ENCODE measurements around the gene TDRD9. TPM values are rescaled to one million over a fixed set of nuclear protein-coding genes. Genes with fewer than 3 reads are reported as not detected.

TDRD9 gene
- total RNA-seq, 2 donors from 2014 or later = 1.6 to 4.6 TPM

DNA sequence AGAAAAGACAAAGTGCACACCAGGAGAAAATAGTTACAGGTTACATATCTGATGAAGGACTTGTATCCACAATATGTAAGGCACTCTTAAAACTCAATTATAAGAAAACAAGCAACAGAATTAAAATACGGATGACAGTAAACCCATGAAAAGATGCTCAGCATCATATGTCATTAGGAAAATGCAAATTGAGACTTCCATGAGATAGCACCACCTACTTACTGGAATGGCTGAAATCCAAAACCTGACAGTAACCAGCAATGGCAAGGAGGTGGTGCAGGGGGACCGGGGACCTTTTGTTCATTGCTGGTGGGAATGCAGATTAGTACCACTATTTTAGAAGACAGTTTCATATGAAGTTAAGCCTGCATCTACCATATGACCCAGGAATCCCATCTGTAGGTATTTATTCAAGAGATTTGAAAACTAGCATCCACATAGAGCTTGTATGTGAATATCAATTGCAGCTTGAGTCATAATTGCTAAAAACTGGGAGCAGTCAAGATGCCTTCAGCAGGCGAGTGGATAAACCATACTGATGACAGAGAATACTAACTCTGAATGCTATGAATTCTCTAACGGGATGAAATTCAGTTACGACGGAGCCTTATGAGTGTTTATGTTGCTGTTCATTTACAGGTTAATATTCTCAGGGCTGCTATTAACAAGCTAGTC, 113.3 kb downstream of the TDRD9 start:
- no peak overlapping the region for H3K27ac Mint-ChIP-seq
- no peaks in the 10 kb centered on the region for H3K36me3 Mint-ChIP-seq (ENCODE audit: insufficient read depth in 2 of 2)
- ATAC-seq (replicated peaks in 1 of 2) (no peak), DNase-seq (no peak)
- H3K4me3 Mint-ChIP-seq = no peak overlapping the region
- peaks cover 17% of the 10 kb centered on the region for H3K27me3 Mint-ChIP-seq (ENCODE audit: low read depth)
- no peaks in the 10 kb centered on the region for H3K9me3 Mint-ChIP-seq
- no peaks in the 10 kb centered on the region for H3K4me1 Mint-ChIP-seq (ENCODE audit: low read depth)

DNA sequence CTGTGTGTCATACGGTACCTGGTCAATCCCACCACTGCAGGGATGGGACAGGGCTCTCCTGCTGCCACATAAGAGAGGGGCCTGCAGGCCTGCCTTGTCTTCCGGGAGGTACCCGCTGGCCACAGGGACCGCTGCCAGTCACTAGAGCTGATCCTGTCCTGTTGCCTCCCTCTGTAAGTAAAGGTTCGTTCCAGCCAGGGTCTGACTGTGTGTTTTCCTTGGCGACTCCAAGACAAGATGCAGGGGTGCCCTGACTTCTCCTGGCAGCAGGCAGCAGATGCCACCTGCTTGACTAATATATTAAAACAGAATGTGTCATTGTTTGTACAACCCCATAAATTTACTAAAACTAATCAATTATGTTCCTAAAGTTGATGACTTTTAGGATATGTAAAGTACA, 115.8 kb downstream of the TDRD9 start:
- no peak overlapping the region for H3K27ac Mint-ChIP-seq
- H3K9me3 Mint-ChIP-seq = no peaks in the 10 kb centered on the region
- no peaks in the 10 kb centered on the region for H3K4me1 Mint-ChIP-seq (ENCODE audit: low read depth)
- no peak overlapping the region for H3K4me3 Mint-ChIP-seq
- H3K36me3 Mint-ChIP-seq (ENCODE audit: insufficient read depth in 2 of 2) = no peaks in the 10 kb centered on the region
- no peak for DNase-seq
- peaks cover 12% of the 10 kb centered on the region for H3K27me3 Mint-ChIP-seq (ENCODE audit: low read depth)
- ATAC-seq (replicated peaks in 1 of 2) = no peak

DNA sequence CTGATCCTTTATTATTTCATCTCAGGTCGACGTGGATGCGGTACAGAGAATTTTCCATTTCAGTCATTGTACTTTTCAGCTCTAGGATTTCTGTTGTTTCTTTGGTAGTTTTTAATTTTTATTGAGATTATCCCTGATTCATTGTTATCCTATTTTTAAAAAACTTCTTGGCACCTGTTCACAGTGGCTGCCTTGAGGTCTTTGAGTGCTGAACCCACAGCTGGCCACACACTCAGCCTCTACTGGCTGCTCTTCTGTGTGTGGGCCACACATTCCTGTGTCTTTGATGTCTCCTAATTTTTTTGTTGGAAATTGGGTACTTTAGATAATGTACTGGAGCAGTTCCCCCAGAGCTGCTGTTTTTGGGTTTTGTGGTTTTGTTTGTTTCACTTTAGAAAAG, 119.5 kb downstream of the TDRD9 start:
- Mint-ChIP-seq H3K27me3 (ENCODE audit: low read depth) (peaks cover 3% of the 10 kb centered on the region), H3K9me3 (no peaks in the 10 kb centered on the region), H3K4me3 (no peak overlapping the region), H3K4me1 (ENCODE audit: low read depth) (no peaks in the 10 kb centered on the region), H3K36me3 (ENCODE audit: insufficient read depth in 2 of 2) (no peaks in the 10 kb centered on the region), H3K27ac (no peak overlapping the region)
- DNase-seq (no peak), ATAC-seq (replicated peaks in 1 of 2) (no peak)

DNA sequence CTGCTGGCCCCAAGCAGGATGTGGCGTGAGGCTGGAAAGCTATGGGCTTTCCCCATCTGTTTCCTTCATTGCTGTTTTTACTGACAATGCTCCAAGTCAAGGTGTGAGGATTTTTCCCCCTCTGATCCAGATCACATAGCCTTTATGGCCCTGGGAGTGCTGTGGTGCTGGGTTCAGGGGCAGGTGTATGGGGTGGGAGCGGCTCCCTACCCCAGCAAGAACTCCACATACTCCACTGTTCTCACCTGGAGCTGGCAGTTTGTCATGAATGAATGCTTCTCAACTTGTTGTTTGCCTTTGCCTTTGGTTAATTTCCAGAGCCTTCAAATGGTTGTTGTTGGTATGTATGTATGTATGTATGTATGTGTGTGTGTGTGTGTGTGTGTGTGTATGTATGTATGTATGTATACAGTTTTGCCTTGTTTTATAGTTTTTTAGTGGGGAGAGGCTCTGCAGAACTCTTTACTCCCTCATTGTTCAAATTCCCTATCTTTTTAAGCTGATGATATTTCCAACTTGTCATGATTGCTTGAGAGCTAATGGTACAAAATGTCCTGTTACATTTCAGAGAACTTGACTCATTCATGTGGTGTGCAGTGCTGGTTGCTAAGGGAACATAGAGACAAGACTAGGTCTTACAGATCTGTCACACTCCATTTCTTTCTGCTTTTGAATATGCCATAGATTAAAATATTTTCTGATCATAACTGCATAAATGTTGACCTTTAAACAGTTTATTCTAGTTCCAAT, 120.7 kb downstream of the TDRD9 start:
- H3K27ac Mint-ChIP-seq = no peak overlapping the region
- no peak for DNase-seq
- peaks cover 6% of the 10 kb centered on the region for H3K27me3 Mint-ChIP-seq (ENCODE audit: low read depth)
- no peak overlapping the region for H3K4me3 Mint-ChIP-seq
- no peak for ATAC-seq (replicated peaks in 1 of 2)
- H3K9me3 Mint-ChIP-seq = no peaks in the 10 kb centered on the region
- H3K4me1 Mint-ChIP-seq (ENCODE audit: low read depth) = no peaks in the 10 kb centered on the region
- no peaks in the 10 kb centered on the region for H3K36me3 Mint-ChIP-seq (ENCODE audit: insufficient read depth in 2 of 2)

DNA sequence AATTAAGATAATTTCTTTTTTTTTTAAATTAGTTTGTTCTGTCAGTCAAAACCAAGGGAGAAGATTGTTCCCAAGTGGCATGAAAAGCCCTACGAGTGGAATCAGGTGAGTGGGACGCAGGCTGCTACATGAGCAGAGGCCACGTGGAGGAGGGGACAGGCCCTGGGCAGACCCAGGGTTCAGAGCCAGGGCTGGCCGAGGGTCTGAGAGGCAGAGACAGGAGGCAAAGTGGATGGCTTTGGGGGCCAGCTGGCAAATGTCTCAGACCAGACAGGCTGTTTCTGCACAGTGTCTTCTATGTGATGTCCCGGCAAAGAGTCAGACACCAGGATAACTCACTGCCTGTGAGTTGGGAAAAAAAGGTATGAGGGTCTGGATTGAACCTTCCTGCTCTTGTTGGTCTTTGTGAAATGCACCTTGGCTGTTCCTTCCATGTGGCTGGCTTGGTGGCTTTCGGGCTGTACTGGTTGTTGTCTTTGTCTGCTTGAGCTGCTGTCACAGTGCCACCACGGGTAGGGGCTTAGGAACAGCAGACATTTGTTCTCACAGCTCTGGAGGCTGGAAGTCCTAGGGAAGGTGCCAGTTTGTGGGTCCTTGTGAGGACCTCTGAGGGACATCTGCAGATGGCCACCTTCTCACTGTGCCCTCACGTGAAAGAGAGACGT, 121.5 kb downstream of the TDRD9 start:
- no peaks in the 10 kb centered on the region for H3K36me3 Mint-ChIP-seq (ENCODE audit: insufficient read depth in 2 of 2)
- ATAC-seq (replicated peaks in 1 of 2) (no peak), DNase-seq (no peak)
- no peak overlapping the region for H3K4me3 Mint-ChIP-seq
- H3K27me3 Mint-ChIP-seq (ENCODE audit: low read depth) = peaks cover 13% of the 10 kb centered on the region
- no peak overlapping the region for H3K27ac Mint-ChIP-seq
- H3K9me3 Mint-ChIP-seq = no peaks in the 10 kb centered on the region
- H3K4me1 Mint-ChIP-seq (ENCODE audit: low read depth) = no peaks in the 10 kb centered on the region

DNA sequence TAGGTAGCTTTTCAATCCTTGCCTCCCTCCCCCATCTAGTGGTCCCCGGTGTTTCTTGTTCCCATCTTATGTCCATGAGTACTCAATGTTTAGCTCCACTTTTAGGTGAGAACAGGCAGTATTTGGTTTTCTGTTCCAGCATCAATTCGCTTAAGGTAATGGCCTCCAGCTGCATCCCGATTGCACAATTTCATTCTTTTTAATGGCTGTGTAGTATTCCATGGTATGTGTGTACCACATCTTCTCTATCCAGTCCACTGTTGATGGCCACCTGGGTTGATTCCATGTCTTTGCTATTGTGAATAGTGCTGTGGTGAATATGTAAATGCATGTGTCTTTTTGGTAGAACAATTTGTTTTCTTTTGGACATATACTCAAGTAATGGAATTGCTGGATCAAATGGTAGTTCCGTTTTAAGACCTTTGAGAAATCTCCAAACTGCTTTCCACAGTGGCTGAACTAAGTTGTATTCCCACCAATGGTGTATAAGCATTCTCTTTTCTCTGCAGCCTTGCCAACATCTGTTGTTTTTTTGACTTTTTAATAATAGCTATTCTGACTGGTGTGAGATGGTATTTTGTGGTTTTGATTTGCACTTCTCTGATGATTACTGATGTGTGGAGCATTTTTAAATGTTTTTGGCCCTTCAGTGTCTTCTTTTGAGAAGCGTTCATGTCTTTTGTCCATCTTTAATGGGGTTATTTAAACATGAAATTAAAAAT, 123.0 kb downstream of the TDRD9 start:
- no peak for DNase-seq
- Mint-ChIP-seq H3K27ac (no peak overlapping the region), H3K36me3 (ENCODE audit: insufficient read depth in 2 of 2) (no peaks in the 10 kb centered on the region), H3K27me3 (ENCODE audit: low read depth) (peaks cover 18% of the 10 kb centered on the region), H3K4me1 (ENCODE audit: low read depth) (no peaks in the 10 kb centered on the region), H3K9me3 (no peaks in the 10 kb centered on the region), H3K4me3 (no peak overlapping the region)
- no peak for ATAC-seq (replicated peaks in 1 of 2)

DNA sequence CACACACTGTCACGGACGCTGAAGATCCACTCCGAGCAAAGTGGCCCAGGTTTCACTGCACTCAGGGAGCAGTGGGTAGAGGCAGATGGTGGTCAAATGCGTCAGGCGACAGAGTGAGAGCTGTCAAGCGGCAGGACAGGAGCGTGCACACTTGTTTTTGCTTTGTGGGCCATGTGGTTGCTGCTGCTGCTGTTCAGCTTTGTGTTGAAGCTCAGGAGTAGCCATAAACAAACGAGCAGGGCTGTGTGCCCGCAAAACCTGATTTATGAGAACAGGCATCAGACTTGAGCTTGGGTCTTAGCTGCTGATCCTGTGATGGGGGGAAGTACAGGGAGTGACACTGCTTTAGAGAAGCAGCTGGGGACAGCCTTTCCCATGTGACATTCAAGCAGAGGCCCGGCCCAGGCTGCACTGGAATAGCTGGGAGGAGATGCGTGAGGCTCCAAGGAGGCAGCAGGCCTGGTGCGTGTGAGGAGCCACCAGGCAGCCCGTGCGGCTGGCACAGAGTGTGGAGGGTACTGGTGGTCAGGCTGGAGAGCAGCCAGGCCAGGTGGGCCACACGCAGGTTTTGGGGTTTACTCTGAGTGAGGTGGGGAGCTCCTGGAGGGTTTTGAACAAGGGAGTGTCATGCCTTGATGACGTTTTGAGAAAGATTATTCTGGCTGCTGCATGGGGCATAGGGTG, 126.1 kb downstream of the TDRD9 start:
- no peaks in the 10 kb centered on the region for H3K36me3 Mint-ChIP-seq (ENCODE audit: insufficient read depth in 2 of 2)

DNA sequence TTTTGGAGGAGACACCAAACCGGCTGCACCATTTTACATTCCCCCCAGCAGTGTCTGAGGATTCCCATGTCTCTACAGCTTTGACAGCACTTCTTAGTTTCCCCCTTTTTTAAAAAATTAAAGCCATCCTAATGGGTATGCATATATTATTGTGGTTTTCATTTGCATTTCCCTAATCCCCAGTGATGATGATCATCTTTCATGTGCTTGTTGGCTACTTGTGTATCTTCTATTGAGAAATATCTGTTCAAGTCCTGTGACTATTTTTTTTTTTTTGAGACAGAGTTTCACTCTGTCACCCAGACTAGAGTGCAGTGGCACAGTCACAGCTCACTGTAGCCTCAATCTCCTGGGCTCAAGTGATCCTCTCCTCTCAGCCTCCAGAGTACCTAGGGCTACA, 134.0 kb downstream of the TDRD9 start:
- Mint-ChIP-seq H3K4me1 (ENCODE audit: low read depth) (no peaks in the 10 kb centered on the region), H3K36me3 (ENCODE audit: insufficient read depth in 2 of 2) (peaks cover 2 to 4% of the 10 kb centered on the region in 2 donors), H3K27me3 (ENCODE audit: low read depth) (peaks cover 26% of the 10 kb centered on the region), H3K4me3 (no peak overlapping the region), H3K27ac (no peak overlapping the region), H3K9me3 (peaks cover 2 to 3% of the 10 kb centered on the region in 2 donors)
- DNase-seq = no peak
- no peak for ATAC-seq (replicated peaks in 1 of 2)

More for the DNA sequence above, 126.1 kb downstream of the TDRD9 start:
- no peak overlapping the region for H3K27ac Mint-ChIP-seq
- no peaks in the 10 kb centered on the region for H3K9me3 Mint-ChIP-seq
- ATAC-seq (replicated peaks in 1 of 2) (no peak), DNase-seq (no peak)
- peaks cover 18% of the 10 kb centered on the region for H3K27me3 Mint-ChIP-seq (ENCODE audit: low read depth)
- H3K4me3 Mint-ChIP-seq = no peak overlapping the region
- no peaks in the 10 kb centered on the region for H3K4me1 Mint-ChIP-seq (ENCODE audit: low read depth)

DNA sequence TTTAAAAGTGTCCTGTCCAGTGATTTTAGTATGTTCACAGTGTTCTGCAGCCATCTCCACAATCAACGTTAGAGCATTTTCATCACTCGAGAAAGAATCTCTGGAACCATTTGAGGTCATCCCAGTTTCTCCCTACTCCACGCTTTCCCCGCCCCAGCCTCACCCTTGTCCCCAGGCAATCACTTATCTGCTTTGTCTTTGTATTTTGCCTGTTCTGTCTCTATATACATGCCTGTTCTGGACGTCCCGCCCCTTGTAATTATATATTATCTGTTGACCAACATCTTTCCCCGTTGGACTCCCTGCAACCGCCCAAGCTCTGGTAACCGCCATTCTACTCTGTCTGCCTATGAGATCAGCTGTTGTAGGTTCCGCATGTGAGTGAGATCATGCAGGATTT, 135.7 kb downstream of the TDRD9 start:
- Mint-ChIP-seq H3K27me3 (ENCODE audit: low read depth) (peaks cover 34% of the 10 kb centered on the region), H3K27ac (no peak overlapping the region), H3K9me3 (peaks cover 3 to 4% of the 10 kb centered on the region in 2 donors), H3K4me1 (ENCODE audit: low read depth) (no peaks in the 10 kb centered on the region), H3K4me3 (no peak overlapping the region), H3K36me3 (ENCODE audit: insufficient read depth in 2 of 2) (peaks cover 2 to 4% of the 10 kb centered on the region in 2 donors)
- DNase-seq (no peak), ATAC-seq (replicated peaks in 1 of 2) (no peak)

DNA sequence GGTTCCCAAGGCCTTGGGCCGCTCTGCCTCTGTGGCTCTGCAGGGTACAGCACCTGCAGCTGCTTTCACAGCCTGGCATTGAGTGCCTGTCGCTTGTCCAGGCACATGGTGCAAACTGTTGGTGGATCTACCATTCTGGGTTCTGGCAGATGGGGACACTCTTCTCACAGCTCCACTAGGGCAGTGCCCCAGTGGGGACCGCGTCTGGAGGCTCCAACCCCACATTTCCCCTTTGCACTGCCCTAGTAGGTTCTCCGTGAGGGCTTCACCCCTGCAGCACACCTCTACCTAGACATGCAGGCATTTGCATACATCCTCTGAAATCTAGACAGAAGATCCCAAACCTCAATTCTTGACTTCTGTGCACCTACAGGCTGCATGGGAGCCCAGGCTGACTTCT, 138.0 kb downstream of the TDRD9 start:
- Mint-ChIP-seq H3K4me3 (no peak overlapping the region), H3K27ac (no peak overlapping the region), H3K36me3 (ENCODE audit: insufficient read depth in 2 of 2) (peaks cover 2 to 4% of the 10 kb centered on the region in 2 donors), H3K4me1 (ENCODE audit: low read depth) (no peaks in the 10 kb centered on the region), H3K27me3 (ENCODE audit: low read depth) (peaks cover 24% of the 10 kb centered on the region), H3K9me3 (peaks cover 3 to 4% of the 10 kb centered on the region in 2 donors)
- DNase-seq = no peak
- ATAC-seq (replicated peaks in 1 of 2) = no peak

DNA sequence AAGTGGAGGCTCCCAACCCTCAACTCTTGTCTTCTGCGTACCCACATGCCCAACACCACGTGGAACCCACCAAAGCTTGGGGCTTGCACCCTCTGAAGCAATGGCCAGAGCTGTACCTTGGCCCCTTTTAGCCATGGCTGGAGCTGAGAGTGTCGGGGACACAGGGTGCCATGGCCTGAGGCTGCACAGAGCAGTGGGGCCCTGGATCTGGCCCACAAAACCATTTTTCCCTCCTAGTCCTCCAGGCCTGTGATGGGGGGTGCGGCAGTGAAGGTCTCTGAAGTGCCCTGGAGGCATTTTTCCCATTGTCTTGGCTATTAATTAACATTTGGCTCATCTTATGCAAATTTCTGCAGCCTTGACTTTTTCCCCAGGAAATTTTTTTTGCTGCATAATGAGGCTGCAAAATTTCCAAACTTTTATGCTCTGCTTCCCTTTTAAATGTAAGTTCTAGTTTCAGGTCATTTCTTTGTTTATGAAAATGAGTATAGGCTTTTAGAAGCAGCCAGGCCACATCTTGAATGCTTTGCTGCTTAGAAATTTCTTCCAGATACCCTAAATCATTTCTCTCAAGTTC, 138.6 kb downstream of the TDRD9 start:
- ATAC-seq (replicated peaks in 1 of 2) (no peak), DNase-seq (no peak)
- Mint-ChIP-seq H3K36me3 (ENCODE audit: insufficient read depth in 2 of 2) (peaks cover 2 to 4% of the 10 kb centered on the region in 2 donors), H3K27me3 (ENCODE audit: low read depth) (peaks cover 23% of the 10 kb centered on the region), H3K4me3 (no peak overlapping the region), H3K27ac (no peak overlapping the region), H3K4me1 (ENCODE audit: low read depth) (no peaks in the 10 kb centered on the region), H3K9me3 (peaks cover 3 to 4% of the 10 kb centered on the region in 2 donors)

DNA sequence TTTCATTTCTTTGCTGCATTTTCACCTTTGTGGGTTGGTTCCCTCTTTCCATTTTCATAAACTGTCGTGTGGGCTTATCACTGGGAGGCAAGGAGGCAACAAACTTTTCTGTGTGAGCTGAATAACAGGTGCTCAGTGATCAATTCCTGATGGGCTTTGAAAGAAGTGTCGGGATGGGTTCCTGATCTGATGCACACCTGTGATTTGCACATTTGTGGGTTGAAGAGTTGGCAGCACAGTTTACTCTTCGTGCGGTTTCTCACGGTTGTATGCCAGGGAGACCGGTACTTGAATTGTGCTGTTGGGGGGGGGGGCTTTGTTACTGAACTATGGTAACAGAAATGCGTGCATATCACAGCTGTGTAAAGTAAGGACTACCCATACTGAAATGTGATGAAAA, 141.3 kb downstream of the TDRD9 start:
- Mint-ChIP-seq H3K27me3 (ENCODE audit: low read depth) (peaks cover 12% of the 10 kb centered on the region), H3K4me3 (no peak overlapping the region), H3K9me3 (peaks cover 4 to 12% of the 10 kb centered on the region in 2 donors), H3K27ac (no peak overlapping the region), H3K36me3 (ENCODE audit: insufficient read depth in 2 of 2) (peaks cover 7 to 10% of the 10 kb centered on the region in 2 donors), H3K4me1 (ENCODE audit: low read depth) (no peaks in the 10 kb centered on the region)
- no peak for ATAC-seq (replicated peaks in 1 of 2)
- DNase-seq = no peak
